Astrocyte of the spinal cord (primary cell): ENCODE measurements around the gene OOEP.
A peak's percentile ranks its signal among the peaks of the same experiment; 100 is the strongest.

Experiments
- DNase-seq: peaks from one replicate; pipeline ENCODE4 v3.0.0; 2011; ENCODE audit warnings: low read depth, low spot score
- H3K4me3 ChIP-seq: 2 replicates; pipeline ENCODE4 v1.5.1; 2011; ENCODE audit warnings: low read depth, mild to moderate bottlenecking, low read length, moderate library complexity
- in situ Hi-C: cut with HindIII; loops from 2 replicates; pipeline ENCODE4 v1.10.0; 2017; ENCODE audit warnings: low sequenced_read_pairs
- TF ChIP-seq, protein P1 (sequence below): IDR thresholded peaks from 2 replicates; pipeline ENCODE4 v1.5.1; 2012; ENCODE audit warnings: low read depth, mild to moderate bottlenecking, low read length, inconsistent platforms

OOEP gene

DNA sequence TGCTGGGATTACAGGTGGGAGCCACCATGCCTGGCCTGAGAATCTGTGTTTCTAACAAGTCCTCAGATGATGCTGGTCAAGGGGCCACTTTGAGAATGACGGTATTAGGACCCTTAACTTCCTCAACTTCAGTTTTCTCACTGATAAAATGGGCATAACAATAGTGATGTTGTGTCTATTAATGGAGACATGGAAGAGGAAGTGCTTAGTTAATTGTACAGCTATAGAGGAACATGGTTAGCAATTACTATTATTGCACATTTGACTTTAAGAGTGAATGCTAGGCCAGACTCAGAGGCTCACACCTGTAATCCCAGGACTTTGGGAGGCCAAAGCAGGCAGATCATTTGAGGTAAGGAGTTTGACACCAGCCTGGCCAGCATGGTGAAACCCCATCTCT is 28.4 kb downstream of the OOEP start:
- no peak overlapping the region for H3K4me3 ChIP-seq
- in situ Hi-C loops, result no loop called here
- no peak for DNase-seq
- TF ChIP-seq, protein P1, sequence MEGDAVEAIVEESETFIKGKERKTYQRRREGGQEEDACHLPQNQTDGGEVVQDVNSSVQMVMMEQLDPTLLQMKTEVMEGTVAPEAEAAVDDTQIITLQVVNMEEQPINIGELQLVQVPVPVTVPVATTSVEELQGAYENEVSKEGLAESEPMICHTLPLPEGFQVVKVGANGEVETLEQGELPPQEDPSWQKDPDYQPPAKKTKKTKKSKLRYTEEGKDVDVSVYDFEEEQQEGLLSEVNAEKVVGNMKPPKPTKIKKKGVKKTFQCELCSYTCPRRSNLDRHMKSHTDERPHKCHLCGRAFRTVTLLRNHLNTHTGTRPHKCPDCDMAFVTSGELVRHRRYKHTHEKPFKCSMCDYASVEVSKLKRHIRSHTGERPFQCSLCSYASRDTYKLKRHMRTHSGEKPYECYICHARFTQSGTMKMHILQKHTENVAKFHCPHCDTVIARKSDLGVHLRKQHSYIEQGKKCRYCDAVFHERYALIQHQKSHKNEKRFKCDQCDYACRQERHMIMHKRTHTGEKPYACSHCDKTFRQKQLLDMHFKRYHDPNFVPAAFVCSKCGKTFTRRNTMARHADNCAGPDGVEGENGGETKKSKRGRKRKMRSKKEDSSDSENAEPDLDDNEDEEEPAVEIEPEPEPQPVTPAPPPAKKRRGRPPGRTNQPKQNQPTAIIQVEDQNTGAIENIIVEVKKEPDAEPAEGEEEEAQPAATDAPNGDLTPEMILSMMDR, result no peak

DNA sequence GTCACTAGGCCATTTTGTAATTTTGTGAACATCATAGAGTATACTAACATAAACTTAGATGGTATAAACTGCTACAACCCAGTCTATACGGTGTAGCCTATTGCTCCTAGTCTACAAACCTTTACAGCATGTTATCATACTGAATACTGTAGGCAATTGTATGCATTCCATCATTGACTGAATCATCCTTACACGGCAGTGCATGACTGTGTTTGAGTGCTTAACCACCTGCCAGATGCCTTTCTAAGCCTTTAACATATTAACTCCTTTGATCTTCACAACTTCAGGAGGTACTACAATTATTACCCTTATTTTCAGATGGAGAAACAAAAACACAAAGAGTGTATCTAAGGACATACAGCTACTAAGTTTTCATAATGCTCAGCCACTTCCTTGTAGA is 29.6 kb downstream of the OOEP start:
- in situ Hi-C loops, result no loop called here
- DNase-seq, result no peak
- H3K4me3 ChIP-seq, result no peak overlapping the region
- TF ChIP-seq, protein P1, result no peak

DNA sequence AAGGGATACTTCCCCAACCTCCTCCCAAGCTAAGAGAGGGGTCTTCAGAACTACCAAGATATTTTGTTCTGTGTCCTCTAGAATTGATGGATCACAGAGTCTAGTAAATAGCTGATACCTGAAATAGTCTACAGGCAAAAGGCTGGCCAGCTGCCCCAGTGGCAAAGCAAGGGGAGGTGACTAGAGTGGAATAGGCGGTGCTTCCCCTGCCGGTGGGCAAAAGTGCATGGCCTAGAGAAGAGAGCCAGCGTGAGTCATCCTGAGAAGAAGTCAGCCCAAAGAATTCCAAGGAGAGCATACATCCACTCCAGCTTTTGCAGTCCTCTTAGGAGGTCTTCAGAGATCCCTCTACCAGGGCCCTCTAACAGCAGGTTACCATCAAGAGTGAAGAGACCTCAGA is 30.4 kb downstream of the OOEP start:
- peak; percentile 14 for DNase-seq
- TF ChIP-seq, protein P1, result no peak
- H3K4me3 ChIP-seq, result no peak overlapping the region
- in situ Hi-C loops, result no loop called here

DNA sequence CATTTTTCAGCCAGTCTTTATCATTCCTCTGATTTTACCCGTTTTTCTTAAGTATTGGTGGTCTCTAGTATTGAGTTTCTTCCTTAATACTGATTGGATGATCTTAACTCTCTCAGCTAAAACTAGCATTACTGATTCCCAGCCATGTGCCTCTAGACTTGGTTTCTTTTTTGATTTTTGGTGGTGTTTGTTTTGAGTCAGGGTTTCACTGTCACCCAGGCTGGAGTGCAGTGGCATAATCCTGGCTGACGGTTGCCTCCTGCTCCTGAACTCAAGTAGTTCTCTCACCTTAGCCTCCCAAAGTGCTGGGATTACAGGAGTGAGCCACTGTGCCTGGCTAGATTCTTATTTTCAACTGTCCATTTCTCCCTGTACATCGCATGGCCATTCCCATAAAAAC is 40.5 kb downstream of the OOEP start:
- no peak overlapping the region for H3K4me3 ChIP-seq
- DNase-seq, result no peak
- TF ChIP-seq, protein P1, result no peak
- in situ Hi-C loops, result no loop called here

DNA sequence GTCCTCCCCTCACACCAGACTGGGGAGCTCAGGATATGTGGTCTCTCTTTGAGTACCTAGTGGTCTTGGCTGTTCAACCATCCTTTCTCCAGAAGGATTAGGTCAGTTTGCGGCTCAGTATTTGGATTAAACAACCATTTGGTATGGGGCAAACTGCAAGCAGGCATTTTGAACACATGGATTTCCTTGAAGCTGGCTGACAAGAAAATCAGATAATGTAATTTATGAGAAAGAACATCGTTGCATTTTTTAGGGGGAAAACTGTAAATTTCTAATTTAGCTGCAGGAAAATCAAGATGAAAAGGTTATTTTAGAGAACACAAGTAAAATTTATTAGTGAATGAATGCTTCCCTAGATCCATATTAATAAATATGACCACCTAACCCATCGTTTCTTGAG is 40.9 kb downstream of the OOEP start:
- DNase-seq, result no peak
- TF ChIP-seq, protein P1, result no peak
- in situ Hi-C loops, result no loop called here

DNA sequence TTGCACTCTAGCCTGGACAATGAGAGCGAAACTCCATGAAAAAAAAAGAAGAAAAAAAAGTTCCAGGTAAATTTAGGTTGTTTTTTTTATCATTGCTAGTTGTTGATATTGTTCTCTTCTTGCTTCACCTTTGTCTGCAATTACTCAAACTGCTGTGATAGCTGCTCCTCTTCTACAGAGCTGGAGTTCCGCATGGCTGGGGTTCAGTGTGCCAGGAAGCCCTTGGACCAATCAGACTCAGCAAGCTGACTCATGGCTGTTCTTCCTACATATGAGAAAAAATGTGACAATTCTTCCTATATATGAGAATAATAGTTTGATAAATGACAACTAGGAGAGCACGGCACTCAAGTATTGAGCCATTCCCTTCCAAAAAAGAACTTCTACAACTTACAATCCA is 44.0 kb downstream of the OOEP start:
- H3K4me3 ChIP-seq, result no peak overlapping the region
- no peak for DNase-seq
- in situ Hi-C loops, result no loop called here
- TF ChIP-seq, protein P1, result no peak

More for the DNA sequence above, 40.9 kb downstream of the OOEP start:
- H3K4me3 ChIP-seq, result no peak overlapping the region

DNA sequence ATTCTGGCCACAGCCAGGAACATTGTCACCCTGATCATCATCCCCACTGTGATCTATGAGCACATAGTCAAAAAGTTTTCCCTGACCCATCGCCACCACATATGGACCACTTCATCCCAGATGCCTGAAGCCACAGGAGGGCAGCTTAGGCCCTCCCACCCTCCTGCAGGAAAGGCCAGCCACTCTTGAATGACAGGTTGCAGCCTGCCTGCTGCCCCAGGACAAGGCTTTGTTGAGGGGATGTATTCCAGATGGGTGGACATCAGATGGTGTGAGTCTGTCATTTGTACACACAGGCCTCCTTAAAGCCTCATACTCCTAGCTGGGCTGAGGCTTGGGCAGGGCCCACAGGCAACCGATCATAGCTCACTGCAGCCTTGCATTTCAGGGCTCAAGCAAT is 46.4 kb downstream of the OOEP start:
- in situ Hi-C loops, result no loop called here
- TF ChIP-seq, protein P1, result no peak
- no peak for DNase-seq
- no peak overlapping the region for H3K4me3 ChIP-seq
